Right ventricle myocardium superior (tissue), 1 donor: ENCODE data around the gene HERC6. TPM values are rescaled to one million over a fixed set of nuclear protein-coding genes. Genes with fewer than 3 reads are reported as not detected.
"Not testable (repeated sequence)": the region's sequence is repeated elsewhere in the genome, so short reads cannot be mapped to it uniquely, and the experiment has no call there.

ENCODE experiments used
- ATAC-seq: fragments of 200-7000 bp; cut with Tn5 transposase; one replicate; pipeline ENCODE4 v1.9.1; 2020; ENCODE audit warnings: mild to moderate bottlenecking; ENCODE audit not compliant: poor library complexity
- DNase-seq: peaks from one replicate; pipeline ENCODE4 v3.0.0-alpha.2; 2020
- intact Hi-C: fragments of 100-400 bp; cut with DNase I; formaldehyde crosslinking; loops from one replicate; pipeline ENCODE4 v1.11.2; 2022
- long read RNA-seq: library from polyadenylated mRNA; unstranded; transcript quantifications from one replicate; pipeline ENCODE4 v2.0.0, GENCODE V29; 2021
- total RNA-seq: library from RNA; stranded (reverse); fragmentation: NEBNext Ultra II Directional; extraction: Animal tissue kit (Norgen Biotek cat#: 25700); gene quantifications from one replicate; pipeline ENCODE4 v1.2.1, GENCODE V29; 2021
- donor health status: DM: no; HTN: yes; CAD: no; lungs with severe emphysema.

Gene HERC6
- 6.3 TPM for total RNA-seq
- long read RNA-seq, transcript HERC6-201 (23 exons, 3,779 nt): major isoform, 5 of 12 reads
- long read RNA-seq, partial matches to known transcripts: 0 of 12 reads
- long read RNA-seq, other reads (novel, unspliced or antisense): 7 of 12 reads

DNA sequence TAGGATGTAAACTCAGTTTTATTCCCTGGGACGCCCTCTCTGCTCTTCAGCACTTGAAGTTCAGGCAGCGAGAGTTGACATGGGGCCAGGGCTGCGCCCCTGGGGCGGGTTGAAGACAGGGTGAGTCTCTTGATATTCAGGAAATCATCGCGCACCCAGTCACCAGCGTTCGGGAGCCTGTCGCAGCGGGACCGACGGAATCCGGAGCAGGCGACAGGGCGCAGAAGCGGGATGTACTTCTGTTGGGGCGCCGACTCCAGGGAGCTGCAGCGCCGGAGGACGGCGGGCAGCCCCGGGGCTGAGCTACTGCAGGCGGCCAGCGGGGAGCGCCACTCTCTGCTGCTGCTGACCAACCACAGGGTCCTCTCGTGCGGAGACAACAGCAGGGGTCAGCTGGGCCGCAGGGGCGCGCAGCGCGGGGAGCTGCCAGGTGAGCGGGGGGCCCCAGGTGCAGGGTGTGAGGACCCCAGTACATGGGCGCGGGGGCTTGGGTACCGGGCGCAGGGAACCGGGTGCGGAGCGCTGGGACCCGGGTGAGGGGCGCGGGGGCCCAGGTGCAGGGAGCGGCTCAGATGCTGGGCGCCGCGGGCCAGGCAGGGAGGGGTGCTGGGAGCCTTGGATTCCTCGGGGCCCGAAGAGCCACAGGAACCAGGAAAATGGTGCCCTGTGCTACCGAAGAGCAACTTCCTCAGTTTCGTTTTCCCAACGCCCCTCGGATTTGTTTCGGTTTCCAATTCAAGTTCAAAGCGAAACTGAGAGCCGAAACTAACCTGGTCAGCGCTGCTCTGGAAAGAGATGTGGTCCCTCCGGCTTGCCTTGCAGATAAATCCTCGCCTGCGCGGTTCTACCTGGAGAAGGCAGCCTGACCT is at the start of gene HERC6:
Gene HERC6 (plus strand): TSS at position 162 of the 869 bp plus-strand sequence. CDS start 70 bp downstream, at position 232.
- ATAC-seq (peak; percentile 98), DNase-seq (peak; percentile 85)
- intact Hi-C loops: loop anchor here (5.0 to 10.0 kb wide), 3 partner anchors 78 to 162 kb away; partner anchors contain the start of gene HERC5

GRCh38 chr4:88333741-88334405 is 44.8 kb upstream of the HERC6 start:
- intact Hi-C loops: no loop called here
- no peak for ATAC-seq
- DNase-seq: no peak

DNA sequence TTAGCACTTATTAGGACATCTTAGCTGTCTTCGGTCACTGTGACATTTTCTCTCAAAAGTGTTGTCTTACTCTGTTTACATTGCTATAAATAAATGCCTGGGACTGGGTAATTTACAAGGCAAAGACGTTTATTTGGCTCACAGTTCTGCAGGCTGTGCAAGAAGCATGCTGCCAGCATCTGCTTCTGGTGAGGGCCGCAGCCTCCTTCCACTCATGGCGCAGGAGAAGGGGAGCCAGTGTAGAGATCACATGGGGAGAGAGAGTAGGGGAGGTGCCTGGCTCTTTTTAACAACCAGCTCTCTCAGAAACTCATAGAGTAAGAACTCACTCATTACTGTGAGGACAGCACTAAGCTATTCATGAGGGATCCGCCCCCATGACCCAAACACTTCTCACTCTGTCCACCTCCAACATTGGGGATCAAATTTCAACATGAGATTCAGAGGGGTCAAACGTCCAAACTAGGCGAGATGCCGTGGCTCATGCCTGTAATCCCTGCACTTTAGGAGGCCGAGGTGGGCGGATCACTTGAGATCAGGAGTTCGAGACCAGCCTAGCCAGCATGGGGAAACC is 43.5 kb upstream of the HERC6 start:
- ATAC-seq: peak; percentile 69
- intact Hi-C loops: no loop called here
- no peak for DNase-seq

- intact Hi-C loops: loop anchor here (10.0 kb wide), 1 partner anchor 57 kb away; the partner anchor contains the start of gene PPM1K
- ATAC-seq: peak; percentile 97
- peak; percentile 40 for DNase-seq
Observed at GRCh38 chr4:88341227-88342192, 37.1 kb upstream of the HERC6 start.

DNA sequence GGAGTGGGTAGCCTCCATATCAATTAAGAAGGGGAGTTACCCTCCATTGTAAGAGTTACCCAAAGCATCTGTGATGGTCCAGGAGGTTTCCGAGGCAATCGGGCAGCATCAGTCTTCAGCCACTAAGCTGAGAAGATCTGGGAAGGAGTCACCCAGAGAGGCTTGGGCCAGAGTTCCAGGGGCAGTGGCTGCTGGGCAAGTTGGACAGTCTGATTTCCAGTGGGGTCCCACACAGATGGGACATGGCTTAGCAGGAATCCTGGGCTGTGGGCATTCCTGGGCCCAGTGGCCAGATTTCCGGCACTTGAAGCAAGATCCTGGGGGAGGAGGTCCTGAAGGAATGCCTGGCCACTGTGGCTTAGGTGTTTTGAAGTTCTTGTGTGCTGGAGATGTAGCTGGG is 31.8 kb upstream of the HERC6 start:
- intact Hi-C loops: loop anchor here (10.0 kb wide), 1 partner anchor 62 kb away; the partner anchor contains the start of gene PPM1K
- not testable (repeated sequence) for ATAC-seq, DNase-seq

DNA sequence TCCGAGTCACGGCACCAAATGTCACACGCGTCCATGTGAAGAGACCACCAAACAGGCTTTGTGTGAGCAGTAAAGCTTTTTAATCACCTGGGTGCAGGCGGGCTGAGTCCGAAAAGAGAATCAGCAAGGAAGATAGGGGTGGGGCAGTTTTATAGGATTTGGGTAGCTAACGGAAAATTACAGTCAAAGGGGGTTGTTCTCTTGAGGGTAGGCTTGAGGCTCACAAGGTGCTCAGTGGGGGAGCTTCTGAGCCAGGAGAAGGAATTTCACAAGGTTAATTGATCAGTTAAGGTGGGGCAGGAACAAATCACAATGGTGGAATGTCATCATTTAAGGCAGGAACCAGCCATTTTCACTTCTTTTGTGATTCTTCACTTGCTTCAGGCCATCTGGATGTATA is 29.9 kb upstream of the HERC6 start:
- not testable (repeated sequence) for ATAC-seq, DNase-seq
- intact Hi-C loops: loop anchor here (10.0 kb wide), 1 partner anchor 64 kb away; the partner anchor contains the start of gene PPM1K

DNA sequence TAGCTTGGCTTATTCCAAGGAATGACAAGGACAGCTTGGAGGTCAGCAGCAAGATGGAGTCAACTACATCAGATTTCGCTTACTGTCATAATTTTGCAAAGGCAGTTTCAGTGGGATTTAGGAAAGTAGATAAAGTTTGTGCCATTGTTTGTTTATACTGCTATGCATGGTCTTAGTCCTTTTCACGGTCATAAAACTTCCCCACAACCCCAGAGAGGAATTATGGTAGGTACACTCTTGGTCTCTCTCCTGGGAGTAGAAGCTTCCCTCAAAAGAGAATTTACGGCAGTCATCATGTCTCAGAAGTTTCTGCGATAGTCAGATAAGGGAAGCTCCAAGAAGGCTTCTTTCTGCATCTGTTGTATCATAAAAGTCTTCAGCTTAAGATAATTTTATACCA is 27.9 kb upstream of the HERC6 start:
- DNase-seq (no peak), ATAC-seq (no peak)
- intact Hi-C loops: no loop called here

DNA sequence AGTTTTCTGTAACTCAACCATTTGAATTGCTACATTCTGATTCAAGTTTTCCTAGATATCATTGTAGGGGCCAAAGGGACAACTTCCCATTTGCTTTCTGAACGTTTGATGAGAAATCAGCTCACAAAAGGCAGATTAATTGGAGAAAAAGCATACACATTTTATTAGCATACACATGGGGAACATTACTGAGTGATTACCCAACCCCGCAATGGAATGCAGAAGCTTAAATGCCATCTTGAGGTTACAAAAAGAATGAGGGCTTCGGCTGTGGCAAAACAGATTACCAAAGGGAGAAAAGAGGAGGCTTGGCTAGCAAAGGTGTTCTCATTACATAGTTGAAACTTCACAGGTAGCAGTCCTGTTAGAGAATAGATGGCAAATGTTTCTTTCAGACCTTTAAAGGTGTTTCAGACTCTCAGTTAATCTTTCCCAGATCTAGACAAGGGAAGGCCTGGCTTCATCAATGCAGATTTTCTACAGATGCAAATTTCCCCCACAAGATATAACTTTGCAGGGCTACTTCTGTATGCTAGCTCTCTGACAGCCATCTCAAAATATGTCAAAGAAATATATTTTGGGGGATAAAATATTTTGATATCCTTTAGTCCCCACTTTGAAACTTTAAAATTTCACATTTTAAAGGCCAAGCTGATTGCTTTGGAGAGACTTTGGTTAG is 26.5 kb upstream of the HERC6 start:
- DNase-seq (no peak), ATAC-seq (peak; percentile 67)
- intact Hi-C loops: no loop called here

DNA sequence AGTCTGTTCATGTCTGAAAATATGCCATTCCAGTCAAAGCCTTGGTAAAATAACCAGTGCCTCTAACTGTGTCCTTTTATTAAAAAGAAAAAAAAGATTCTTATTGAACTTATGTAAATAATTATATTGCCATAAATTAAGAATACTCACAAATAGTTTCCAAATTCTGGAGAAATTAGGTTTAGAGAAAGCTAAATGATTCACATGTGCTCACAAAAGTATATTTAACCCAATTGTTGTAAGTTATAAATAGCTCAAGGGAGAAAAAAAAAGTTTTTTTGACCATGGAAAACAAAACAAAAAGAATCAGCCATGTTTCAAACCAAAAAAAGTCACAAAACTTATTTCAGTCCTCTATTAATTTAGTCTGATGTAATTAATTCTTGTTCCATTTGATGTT is 25.3 kb upstream of the HERC6 start:
- no peak for DNase-seq
- no peak for ATAC-seq
- intact Hi-C loops: no loop called here

- ATAC-seq: no peak
- no peak for DNase-seq
- intact Hi-C loops: no loop called here
Observed at GRCh38 chr4:88356771-88357170, 21.9 kb upstream of the HERC6 start.

GRCh38 chr4:88357262-88357661 is 21.4 kb upstream of the HERC6 start:
- intact Hi-C loops: no loop called here
- no peak for DNase-seq
- no peak for ATAC-seq

DNA sequence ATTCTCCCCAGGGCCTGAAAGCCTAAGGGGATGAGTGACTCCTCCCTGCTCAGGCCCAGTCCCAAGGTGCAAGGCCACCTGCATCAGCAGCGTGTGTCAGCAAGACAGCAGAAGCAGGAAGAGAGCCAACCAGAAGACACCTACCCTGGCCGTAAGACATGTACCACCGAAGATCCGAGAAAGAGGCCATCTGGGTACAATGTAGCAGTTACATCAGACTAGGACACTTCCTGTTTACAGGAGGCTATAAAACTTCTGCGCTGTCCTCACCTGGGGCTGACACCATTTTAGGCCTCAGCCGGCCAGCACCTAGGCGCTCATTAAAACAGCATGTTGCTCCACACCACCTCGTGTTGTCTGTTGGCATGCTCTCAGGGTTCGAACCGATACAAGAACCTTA is 19.1 kb upstream of the HERC6 start:
- no peak for DNase-seq
- intact Hi-C loops: no loop called here
- no peak for ATAC-seq

DNA sequence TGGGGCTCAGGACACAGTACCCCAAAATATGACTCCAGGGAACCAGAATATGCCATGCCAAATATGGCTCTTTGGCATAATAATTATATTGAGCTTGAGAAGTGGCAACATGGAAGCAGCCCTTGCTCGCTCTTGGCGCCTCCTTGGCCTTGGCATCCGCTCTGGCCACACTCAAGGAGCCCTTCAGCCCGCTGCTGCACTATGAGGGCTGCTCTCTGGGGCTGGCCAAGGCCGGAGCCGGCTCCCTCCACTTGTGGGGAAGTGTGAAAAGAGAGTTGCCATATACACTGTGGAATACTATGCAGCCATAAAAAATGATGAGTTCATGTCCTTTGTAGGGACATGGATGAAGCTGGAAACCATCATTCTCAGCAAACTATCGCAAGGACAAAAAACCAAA is 18.4 kb upstream of the HERC6 start:
- DNase-seq (no peak), ATAC-seq (no peak)
- intact Hi-C loops: no loop called here

DNA sequence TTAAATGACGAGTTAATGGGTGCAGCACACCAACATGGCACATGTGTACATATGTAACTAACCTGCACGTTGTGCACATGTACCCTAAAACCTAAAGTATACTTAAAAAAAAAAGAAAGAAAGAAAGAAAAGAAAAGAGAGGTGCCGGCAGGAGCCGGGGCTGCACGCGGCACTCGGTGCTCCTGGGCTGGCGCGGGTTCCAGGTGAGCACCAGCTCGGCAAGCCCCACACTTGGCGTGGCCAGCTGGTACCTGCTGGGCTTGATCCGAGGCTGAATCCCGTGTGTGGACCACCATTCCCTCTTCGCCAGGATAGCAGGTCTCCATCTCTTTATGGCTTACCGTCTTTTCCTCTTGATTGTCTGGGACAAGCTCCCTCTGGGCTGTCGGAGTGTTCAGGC is 17.9 kb upstream of the HERC6 start:
- intact Hi-C loops: no loop called here
- no peak for DNase-seq
- no peak for ATAC-seq

GRCh38 chr4:88361217-88361773 is 17.4 kb upstream of the HERC6 start:
- DNase-seq, ATAC-seq, intact Hi-C loops: not testable (repeated sequence)

DNA sequence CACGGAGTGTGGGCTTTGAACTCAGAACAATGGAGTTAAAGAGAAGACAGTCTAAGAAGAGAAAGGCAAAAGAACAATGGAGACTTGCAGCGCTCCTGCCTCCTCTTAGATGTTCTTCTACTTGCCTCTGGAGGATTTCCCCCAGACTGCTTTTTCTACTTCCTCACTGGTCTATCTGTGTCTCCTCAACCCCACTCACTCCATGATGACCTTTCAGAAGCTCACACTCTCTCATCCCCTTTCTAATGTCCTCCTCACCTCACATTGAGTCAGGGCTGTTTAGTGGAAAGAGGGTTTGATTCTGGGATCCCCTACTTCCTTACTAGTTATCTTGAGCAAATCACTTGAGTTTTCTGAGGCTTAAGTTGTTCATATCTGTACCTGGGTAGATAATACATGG is 12.2 kb upstream of the HERC6 start:
- ATAC-seq: no peak
- intact Hi-C loops: no loop called here
- no peak for DNase-seq

DNA sequence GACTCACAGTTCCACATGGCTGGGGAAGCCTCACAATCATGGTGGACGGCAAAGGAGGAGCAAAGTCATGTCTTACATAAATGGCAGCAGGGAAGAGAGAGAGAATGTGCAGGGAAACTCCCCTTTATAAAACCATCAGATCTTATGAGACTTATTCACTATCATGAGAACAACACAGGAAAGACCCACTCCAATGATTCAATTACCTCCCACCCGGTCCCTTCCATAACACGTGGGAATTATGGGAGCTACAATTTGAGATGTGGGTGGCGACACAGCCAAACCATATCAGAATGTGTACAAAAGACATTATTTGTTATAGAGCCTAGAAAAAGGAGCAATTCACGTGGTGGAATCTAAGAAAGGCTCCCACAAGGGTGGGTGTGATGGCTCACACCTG is 10.8 kb upstream of the HERC6 start:
- no peak for DNase-seq
- ATAC-seq: no peak
- intact Hi-C loops: no loop called here
